Stimulated activated naive CD4-positive, alpha-beta T cell treated with Interleukin-2 at 50 U/mL for 16 hours (primary cell): ENCODE results near the gene KRTAP9-7.

Experiments
- DNase-seq: peaks from one replicate; lab custom pipeline; 2025; lab: John Stamatoyannopoulos, UW

The KRTAP9-7 gene

DNA sequence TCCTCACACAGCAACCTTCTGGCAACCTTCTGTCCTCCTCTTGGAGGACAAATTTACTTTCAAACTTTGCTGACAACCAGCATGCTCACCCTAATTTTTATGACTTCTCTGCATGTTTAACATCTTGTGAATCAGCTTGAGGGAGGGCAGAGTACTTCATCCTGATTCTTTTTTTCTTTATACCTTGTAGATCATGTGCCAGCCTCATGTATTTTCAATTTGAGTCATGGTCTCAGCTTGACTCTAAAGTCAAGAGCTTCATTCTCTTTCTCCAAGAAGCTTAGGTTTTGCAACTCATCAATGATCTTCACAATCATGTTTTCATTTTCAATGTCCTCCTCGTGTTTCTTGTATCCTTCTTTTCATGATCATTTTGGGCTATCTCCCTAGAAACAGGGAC lies 3.6 kb upstream of the KRTAP9-7 start:
- no peak for DNase-seq

DNA sequence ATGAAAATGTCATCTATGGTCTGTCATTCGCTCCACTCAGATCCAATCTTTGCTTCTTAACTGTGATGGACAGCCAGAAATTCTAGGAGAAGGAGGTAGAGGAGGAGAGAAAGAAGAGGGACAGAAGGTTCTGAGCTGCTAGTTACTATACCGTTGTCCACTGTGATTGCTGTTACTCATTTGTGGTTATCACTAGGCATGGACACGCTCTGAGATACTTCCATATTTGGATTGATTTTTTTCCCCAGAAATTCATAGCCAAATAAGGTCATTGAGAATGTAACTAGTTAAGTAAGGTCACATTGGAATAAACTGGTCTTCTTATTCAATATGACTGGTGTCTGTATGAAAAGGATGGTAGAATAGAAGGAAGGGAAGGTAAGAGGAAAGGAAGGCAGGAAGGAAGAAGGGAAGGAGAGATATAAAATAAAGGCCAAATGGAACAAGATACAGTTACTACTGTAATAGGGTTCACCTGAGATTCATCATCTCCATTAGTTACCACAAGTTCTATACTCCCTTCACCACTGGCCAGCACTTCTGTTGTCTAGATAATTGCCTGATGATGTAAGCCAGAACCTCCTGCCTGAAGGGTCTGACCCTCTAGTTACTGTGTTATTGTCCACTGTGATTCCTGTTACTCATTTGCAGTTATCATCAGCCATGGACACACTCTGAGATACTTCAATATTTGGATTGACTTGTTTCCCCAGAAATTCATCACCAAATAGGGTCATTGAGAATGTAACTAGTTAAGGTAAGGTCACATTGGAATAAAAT lies 2.9 kb downstream of the KRTAP9-7 start:
- DNase-seq: no peak

DNA sequence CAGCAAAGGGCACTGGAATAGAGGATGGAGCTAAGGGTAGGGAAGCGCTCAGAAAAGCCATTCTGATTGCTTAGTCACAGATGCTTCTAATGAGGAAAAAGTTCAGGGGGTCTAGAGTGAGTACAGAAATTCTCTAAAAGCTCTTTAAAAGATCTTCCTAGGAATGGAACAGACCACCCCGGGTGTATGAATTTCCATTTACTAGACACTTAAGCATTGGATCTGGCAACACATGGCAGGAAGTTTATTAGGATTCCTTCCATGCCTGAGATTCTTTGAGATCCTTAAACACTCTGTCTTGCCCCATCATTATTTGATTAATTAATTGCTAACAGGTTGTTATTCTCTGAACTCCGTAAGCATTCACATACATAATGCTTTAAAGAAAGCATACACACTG lies 8.5 kb downstream of the KRTAP9-7 start:
- DNase-seq: no peak

DNA sequence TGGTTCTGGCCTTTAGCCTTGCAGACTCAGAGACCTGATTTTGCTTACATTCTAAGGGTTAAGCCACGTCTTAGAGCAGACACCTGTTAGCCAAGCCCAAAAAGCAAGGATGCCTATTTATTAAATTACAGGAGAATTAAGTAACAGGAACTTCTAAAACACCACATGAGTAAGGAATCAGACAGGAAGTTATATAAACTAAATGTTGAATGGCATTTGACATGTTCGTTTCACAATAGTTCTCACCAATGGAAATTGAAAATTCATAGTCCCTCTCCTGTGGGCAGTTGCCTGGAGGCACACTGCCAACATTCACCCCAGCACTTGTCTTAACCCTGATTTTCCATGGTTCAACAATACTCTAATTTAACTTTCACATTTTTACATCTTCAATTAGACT lies 9.0 kb downstream of the KRTAP9-7 start:
- no peak for DNase-seq

DNA sequence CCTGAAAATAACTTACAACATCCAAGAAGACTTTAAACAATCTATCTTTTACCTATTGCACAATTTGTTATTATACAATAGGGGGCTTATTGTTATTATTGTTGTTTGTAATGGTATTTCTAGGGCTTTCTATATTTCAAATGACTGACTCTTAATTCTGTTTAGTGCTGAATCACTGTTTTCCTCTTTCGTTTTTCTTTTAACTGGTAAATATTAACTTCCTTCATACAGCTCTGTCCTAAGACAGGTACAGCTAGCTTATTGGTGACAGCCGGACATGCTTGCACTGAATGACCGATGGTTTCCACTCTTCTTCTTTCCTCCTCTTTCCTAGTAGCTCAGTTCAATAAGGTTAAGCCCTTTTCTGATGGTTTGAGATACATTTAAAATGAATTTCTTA lies 11.6 kb downstream of the KRTAP9-7 start:
- DNase-seq: no peak

DNA sequence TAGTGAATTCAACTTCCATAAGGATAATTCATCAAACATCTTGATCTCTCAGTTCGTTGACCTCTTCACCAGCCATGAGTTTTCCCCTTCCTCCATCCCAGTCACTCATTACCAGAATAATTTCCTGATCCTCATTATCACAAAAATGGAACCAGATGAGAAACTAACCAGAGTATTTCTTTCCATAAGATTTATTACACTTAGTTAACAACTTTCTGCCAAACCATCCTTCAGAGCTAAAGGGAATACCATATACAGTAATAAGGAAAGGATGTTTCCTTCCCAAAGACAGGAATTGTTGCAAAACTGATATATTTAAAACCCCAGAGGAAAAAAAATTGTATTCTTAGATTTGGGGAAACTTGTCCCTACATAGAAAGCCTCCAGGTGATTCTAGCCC lies 18.5 kb downstream of the KRTAP9-7 start:
- DNase-seq: no peak

DNA sequence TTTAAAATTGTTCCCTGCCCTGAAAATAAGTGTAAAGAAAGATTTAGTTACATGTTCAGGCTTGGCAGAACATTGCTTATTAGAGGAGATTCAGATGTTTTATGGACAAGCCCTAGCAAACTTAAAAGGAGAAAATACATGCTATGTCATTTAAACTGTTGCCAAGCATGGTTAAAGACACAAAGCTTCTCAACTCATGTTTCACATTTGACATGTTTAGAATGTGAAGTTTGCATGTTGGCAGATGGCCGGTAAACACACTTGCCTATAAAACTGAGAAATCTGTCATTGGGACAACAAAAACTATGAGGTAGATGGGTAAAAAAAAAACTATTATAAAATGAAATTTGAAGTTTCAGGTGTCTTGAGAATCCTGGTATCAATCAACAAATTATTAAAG lies 21.3 kb downstream of the KRTAP9-7 start:
- no peak for DNase-seq

DNA sequence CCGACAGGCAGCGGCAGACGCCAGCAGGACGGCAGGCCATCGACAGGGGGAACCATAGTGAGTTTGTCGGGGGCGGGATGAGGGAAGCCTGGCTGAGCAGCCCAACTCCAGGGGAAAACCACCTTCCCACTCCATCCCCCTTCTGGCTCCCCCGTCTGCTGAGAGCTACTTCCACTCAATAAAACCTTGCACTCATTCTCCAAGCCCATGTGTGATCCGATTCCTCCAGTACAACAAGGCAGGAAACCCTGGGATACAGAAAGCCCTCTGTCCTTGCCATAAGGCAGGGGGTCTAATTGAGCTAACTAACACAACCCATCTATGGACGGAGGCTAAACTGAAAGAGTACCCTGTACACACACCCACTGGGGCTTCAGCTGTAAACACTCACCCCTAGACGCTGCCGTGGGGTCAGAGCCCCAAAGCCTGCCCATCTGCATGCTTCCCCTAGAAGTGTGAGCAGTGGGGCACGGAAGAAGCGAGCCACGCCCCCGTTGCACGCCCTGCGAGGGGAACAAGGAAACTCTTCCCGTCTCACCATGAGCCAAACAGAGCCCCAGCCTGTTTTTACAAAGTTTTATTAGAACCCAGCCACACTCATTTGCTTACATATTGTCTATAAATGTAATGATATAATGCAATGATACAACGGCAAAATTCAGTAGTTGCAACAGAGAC lies 23.1 kb downstream of the KRTAP9-7 start:
- no peak for DNase-seq

DNA sequence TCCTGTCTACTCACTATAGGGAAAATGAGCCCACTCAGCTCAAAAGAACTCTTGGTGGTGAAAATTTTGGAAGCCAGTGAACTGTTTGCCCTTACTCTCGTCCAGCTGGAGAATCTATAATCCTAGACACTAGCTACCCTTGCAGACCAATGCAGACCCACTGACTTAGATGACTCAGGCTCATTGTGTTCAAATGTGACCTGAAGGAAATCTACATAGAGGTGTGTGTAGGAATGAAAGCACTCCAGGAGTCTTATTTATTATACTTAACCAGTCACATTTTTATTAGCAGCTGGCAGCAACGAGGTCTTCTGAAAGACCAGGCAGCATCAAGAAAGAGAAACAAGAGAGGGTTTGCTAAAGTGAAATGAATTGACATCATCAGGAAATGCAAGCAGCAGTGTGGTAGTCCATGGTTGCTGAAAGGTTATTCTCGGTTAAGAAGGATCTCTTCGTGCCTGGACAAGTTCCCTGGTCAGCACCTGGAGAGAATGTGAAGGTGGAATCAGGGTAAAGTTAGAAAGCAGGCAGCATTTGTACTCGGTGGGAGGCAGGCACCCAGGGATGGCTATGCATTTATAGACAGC lies 25.8 kb downstream of the KRTAP9-7 start:
- DNase-seq: no peak

DNA sequence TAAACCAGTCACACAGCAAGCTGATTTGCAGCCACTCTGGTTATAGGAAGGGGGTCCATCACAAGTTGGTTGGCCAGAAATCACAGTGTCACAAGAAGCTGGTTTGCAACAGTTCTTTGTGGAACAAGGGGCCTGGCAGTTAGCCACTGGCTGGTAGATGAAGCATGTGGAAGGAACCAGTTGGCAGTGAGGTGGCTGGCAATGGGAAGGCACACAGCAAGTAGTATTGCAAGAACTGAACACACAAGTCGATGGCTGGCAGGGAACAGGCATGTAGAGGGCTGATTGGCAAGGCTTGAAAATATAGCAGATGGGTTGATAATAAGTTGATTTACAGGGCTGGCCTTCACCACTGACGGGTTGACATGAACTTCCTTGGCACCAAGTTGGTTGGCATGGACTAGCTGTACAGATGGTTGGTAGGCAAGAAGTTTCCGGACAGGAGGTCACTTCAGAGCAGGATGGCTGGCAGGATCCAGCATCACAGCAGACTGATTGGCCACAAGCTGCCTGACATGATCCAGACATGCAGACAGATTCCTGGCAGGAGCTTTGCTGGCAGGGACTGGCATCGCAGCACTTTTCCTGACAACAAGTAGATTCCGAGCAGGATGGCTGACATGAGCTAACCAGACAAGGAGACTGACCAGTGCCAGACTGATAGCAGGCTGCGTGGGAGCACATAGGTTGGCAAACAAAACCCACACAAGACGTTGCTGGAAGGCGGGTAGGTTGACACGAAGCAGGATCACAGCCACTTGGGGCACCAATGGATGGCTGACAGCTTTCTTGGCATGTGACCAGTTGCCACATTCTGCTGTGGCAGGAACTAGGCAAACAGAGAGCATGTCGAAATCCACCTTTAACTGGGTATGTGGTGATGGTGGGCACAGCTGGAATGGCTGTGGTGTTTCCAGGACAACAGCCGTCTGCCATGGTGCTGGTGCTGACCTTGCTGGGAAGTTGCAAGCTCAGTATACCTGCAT lies 26.7 kb downstream of the KRTAP9-7 start, which contains the start of gene KRTAP29-1:
Gene KRTAP29-1 (minus strand): TSS at position 936 of the 986 bp plus-strand sequence. CDS start 0 bp downstream, at position 936.
- DNase-seq: no peak

DNA sequence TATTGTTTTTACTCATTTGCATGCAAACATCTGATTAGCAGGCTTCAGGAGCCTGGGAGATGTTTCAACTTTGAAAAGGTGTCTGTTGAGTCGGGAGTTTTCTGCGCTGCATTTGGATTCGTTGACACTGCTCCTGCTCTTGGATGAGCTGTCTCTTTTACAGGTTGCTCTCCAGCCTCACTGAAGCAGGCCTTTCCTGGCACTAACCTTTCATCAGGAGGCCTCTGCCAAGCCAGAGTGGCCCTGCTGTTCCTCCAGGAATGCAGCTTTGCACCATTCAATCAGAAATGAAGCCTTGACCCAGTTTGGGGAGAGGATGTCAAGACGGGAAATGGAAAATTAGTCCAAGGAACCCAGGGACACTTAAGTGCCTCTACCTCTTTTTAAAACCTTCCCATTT lies 27.5 kb downstream of the KRTAP9-7 start:
- DNase-seq: no peak

DNA sequence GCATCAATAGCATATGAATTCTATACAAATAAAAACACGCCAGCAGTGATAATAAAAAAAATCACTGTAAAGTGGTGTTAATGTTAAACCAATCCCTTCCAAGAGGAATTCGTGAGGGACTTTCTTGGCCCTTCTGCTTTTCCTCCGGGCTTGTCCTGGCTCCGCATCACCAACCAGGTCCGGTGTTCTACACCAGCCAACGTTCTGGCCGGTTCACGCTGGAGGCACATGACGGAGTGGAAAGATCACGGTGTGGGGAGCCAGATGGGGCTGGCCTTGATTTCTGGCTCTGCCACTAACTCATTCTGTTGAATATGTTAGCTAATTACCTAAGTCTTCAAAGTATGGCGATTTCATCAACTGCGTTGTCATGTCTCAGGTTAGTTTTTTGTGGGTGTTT lies 28.6 kb downstream of the KRTAP9-7 start:
- DNase-seq: no peak

DNA sequence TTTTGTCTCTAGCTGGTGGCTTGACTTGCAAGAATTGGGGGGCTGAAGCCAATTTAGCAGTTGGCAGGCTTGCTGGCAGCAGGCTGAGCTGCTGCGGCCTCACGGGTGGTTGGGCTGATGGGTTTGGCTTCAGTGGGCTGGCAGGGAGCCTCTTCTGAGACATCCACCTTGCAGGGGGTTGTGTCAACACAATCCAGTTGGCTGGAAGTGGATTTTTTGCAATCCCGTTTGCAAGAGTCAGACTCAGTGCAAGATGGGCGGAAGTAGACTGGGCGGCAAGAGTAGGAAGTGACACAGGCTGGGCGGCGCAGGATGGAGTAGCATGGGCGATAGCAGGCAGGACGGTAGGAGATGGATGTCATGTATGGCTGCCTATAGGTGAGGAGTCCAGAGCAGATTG lies 32.1 kb downstream of the KRTAP9-7 start:
- no peak for DNase-seq

DNA sequence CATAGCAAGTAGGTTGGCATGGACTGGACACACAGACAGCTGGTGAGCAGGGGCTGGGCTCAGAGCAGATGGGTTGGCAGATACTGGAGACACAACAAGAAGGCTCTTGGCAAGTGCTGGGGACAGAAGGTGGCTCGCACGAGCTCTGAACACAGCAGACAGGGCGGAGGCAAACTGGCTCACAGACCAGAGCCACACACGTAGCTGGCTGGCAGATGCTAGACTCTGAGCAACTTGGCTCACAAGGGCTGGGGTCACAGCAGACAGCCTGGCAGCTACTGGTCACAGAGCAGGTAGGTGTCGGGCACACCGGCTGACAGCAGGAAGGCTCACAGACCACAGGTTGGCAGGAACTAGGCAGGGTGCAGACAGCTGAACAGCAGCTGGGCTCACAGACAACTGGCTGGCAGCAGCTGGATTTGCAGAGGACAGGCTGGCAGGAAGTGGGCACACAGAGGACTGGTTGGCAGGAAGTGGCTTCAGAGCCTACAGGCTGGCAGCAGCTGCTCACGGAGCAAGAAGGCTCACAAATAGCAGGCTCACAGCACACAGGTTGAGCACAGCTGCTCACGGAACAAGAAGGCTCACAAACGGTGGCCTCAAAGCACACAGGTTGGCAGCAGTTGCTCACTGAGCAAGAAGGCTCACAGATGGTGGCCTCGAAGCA lies 32.9 kb downstream of the KRTAP9-7 start:
- DNase-seq: peak; percentile 64

DNA sequence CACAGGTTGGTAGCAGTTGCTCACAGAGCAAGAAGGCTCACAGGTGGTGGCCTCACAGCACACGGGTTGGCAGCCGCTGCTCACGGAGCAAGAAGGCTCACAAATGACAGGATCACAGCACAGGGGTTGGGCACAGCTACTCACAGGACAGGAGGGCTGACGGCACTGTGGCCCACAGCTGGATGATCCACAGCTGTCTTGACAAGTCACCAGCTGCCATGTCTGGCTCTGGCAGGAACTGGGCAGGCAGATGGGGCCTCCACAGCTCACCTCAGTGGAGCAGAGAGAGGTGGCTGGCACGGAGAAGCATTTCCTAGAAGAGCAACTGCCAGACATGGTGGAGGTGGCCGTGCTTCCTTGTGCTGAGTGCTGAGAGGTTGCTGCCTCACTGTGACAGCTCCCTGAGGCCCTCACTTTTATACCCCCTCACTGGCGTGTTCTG lies 33.4 kb downstream of the KRTAP9-7 start, which contains the start of gene KRTAP16-1:
Gene KRTAP16-1 (minus strand): TSS at position 392 of the 442 bp plus-strand sequence. CDS start 56 bp downstream, at position 336.
- peak; percentile 32 for DNase-seq

DNA sequence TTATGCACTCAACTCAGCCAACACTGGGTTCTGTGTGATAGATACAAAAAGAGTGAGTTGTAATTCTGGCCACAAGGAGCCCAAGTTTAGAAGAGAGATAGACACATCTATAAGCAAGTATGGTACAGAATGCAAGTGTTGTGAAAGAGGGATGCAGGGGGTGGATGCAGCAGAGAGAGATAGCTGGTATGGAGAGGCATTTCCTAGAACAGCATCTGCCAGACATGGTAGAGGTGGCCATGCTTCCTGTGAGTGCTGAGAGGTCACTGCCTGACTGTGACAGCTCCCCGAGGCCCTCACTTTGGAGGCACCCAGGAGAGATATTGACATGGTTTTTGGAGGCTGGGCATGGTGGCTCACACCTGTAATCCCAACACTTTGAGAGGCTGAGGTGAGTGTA lies 35.6 kb downstream of the KRTAP9-7 start:
- no peak for DNase-seq

DNA sequence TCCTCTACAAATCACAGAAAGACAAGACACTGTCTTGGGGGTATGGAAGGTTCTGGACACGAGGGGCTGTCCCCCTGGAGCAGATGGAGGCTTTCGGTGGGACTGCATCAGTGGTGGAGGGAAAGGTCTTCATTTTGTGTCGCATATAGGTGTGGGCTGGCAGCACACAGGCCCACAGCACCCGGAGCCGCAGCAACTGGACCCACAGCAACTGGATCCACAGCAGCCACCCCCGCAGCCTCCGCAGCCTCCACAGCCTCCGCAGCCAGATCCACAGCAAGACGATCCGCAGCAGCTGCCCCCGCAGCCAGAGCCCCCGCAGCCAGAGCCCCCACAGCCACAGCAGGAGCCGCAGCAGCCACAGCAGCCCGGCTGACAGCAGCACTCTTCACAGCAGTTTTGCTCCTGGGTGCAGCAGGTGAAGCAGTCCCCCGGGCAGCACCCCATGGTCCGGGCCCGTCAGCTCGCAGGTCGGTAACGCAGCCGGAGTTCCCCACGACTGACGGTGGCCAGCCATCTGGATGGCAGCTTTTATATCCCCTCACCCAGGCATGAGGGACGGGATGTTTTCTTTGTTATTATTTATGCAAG lies 39.8 kb downstream of the KRTAP9-7 start, which contains the start of gene KRTAP17-1:
Gene KRTAP17-1 (minus strand): TSS at position 507 of the 591 bp plus-strand sequence. CDS start 60 bp downstream, at position 447.
- no peak for DNase-seq

DNA sequence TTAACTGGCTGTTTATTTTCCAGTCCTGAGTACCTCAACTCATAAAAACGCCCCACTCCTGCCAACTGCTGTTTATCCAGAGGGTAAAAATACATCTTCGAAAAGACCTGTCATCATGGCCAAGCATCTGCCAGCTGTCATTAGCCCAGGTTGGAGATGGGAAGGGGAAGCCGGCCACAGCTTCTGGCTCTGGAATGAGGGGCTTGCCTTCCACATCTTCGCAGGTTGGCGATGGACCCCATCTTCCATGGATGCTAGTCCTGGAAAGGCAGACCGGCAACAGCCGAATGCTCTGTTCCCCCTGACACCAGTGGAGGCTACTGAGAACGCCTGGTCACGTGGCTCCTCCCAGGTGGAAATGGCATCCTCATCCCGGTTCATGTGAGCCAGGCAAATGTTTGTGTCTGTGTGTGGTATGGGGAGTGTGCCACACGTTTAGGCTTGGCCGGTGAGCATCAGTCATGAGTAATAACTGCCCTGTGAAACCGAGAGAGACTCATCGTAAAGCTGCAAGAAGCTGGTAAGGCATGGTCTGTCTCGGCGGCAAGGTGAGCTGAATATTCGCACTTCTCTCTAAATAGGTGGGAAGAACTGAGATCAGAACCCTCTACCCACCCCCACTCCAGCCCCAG lies 40.4 kb downstream of the KRTAP9-7 start:
- DNase-seq: no peak

DNA sequence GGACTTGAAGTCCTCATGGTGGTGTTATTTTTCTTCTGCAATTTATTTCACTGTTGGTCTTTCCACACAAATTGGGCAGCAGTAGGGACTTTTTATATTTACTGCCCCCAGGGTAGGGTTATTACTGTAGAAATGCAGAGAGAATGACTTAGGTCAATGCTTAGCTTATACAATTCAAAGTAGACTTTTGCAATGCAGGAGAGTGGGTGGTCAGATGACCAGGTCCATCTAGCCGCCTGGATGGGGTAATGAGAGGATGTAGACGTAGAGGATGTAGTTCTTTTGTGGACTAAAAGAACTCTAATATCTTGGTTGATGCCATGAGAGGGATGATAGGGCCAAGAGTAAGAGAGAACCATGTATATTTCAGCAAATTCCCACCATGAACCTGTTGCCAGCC lies 42.7 kb downstream of the KRTAP9-7 start:
- no peak for DNase-seq
